Retina (tissue), 1 donor: Measurements from ENCODE around the gene NEGR1.
A peak's percentile ranks its signal among the peaks of the same experiment; 100 is the strongest.

ENCODE experiments used
- DNase-seq: peaks from one replicate; pipeline ENCODE4 v3.0.0-alpha.2; 2016

The NEGR1 gene

DNA sequence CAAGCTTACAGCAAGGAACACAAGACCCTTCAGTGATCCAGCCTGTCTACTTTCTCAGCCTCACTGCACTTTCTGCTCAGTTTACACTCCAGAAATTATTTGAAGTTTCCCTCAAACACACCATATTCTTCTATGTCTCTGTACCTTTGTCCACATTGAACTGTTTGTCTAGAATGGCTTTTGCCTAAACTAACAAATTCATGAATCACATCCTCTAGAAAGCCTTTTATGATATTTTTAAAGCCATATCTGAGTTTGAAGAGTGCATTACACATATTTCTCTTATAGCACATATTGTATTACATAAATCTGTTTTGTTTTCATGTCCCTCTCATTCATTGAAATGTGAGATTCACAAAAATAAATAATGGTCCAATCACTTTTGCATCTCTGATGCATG, 755.5 kb downstream of the NEGR1 start:
- DNase-seq: no peak

DNA sequence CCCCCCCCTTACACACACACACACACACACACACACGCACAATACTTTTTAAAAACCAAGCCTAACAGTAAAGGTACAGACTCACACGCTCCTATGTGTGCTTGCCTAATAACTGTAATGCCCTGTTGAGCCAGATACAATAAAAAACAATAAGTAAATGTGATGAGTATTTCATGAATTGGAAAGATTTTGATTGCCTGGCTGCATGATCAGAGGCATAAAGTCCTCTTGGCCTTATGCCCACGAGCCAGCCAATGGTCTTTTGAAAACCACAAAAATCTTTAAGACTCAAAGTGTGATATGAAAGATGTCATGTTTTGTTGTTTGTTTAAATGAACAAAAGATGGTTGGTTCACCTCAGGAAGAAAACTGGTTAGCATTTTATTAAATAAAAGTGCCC, 759.6 kb downstream of the NEGR1 start:
- DNase-seq: no peak

GRCh38 chr1:71521655-71522264, 760.6 kb downstream of the NEGR1 start:
- peak; percentile 10 for DNase-seq

- DNase-seq: no peak
Measured at GRCh38 chr1:71511505-71511904, 770.8 kb downstream of the NEGR1 start.

DNA sequence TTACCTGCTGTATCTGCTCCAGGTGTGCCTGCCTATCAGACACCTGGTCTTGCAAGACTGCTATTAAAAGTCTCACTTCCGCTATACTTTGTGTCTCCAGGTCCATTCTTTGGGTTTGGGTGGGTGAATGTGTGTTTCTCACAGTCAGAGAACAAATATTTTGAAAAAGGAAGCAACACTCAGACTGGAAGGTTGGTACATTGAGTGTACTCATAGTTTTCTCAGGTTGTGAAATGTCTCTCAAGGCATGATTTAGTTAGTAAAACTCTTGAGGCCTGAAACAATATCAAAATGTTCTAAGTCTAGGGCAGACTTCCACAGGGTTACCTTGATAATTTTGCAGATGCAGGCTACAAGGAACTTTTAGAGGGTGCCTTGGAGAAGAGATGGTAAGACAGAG, 771.6 kb downstream of the NEGR1 start:
- DNase-seq: no peak

GRCh38 chr1:71509051-71509595, 773.2 kb downstream of the NEGR1 start:
- no peak for DNase-seq

DNA sequence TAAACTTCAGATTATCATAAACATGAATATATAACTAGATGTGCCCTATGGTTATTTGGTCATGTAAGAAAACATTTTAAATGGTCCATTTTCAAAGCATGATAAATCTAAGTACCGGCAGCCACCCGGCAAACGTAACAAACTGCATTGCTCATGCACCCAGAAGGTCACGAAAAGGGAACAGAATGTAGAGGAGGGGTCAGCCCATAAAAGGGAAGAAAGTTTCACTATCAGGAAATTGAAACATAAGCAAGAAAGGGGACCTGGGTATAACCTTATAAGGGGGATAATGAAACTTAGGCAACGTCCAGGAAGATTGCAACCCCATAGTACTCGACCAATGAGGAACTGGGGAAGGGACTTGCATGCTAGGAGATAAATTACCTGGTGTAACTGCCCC, 780.3 kb downstream of the NEGR1 start:
- DNase-seq: no peak

GRCh38 chr1:71498542-71498941, 783.8 kb downstream of the NEGR1 start:
- no peak for DNase-seq

GRCh38 chr1:71494163-71494562, 788.2 kb downstream of the NEGR1 start:
- DNase-seq: no peak

DNA sequence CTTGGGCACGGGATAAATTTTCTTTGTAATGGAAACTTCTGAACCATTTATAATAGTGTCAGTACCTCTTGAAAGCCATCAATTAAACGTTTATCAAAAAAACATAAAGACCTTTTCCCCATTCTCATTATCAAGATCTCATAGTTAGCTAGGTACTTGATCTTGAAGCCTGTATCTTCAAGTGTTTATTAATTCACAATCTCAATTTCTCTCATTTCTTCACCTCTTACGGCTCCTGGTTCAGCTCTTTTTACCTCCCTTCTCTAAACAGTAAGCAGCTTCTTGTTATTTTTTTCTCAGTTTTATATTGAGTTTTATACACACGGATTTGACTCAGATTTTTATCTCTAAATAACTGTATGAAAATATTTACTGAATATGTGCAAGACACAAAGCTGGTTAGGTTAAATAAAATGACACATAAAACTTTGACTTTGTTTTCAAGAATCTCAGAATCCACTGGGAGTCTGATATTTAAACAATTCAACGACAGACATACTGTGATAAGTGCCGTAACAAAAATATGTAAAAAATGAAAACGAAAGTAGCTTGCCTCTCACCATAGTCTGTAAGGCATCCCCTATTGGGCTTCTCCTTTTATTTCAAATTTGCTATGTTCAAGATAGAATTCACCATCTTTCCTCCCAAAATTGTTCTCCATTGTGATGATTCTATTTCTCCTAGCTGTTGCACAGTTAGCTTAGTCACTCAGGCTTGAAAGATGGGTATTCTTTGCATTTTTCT, 789.9 kb downstream of the NEGR1 start:
- DNase-seq: no peak

DNA sequence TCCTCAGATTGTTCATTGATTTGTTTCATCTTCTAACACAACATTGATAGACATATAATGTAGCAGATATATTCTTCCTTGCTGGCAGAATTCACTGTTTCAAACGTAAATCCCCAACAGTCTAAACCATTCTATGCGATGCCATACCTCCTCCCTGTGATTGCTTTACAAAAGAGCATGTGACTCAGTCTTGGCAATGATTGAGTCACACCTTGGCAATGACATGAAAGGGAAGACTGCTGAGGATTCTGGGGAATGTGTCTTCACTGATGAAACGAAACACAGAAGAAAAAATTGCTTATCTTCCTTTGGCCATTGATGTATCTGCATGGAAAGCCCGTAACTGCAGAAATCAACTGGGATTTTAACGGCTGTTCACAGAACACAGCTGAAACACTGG, 791.9 kb downstream of the NEGR1 start:
- no peak for DNase-seq

DNA sequence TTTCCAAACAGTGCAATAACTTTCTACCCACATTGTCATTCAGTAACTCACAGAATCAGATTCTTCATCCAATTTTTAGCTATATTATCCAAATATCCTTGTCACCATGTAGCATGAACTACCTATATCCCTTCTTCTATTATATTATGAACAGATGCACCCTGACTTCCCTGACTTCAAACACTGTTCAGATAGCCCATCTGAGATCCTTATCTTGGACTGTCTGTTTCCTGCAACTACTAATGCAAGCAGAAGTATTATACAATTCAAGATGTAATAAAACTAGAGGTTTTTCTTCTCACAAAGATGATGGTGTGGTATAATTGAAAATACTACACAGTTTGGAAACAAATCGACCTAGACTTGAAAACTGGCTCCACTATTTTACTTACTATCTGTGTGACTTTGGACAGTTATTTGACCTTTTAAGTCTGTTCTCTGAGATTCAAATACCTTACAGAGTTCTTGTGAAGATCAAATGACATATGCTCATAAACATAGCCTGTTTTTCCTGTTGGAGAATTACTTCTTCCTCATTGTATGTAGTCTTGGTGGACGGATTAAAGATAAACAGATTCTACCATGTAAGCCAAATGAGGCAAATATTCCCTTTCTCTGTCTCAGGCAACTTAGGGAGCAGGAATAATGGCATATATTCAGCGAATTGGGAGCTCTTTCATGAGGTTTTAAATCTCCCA, 793.6 kb downstream of the NEGR1 start:
- no peak for DNase-seq

DNA sequence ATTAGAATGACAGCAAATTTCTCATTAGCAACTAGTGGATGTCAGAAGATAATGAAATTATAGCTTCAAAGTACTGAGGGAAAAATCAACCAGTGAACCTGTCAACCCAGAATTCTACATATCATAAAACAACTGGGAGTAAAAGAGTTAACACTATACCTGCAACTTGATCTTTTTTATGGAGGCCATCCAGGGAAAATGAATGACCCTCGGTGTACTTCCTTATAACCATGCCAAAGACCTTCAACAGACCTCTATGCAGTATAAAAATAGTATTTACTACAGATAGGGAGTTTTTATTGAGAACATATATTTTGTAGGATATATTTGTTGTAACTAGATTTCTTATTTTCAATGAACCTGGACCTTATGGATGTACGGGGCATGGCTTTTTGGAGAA, 809.0 kb downstream of the NEGR1 start:
- no peak for DNase-seq

DNA sequence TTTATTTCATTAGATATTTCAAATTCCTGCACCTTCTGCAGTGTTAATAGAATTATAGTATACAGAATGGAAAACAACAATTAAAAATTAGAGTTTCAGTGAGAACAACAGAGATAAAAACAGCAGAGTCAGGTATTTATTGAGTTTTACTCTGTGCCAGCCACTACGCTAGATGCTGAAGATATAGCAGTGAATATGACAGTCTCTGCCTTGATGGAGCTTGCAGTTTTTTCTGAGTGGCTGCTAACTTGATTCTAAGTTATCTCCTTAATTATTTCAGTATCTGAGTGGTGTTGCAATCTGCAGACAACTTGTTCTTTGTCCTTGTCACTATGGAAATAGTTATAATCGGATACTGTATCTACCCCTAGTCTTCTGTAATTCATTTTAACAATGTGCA, 817.2 kb downstream of the NEGR1 start:
- no peak for DNase-seq

GRCh38 chr1:71464016-71464415, 818.3 kb downstream of the NEGR1 start:
- no peak for DNase-seq

DNA sequence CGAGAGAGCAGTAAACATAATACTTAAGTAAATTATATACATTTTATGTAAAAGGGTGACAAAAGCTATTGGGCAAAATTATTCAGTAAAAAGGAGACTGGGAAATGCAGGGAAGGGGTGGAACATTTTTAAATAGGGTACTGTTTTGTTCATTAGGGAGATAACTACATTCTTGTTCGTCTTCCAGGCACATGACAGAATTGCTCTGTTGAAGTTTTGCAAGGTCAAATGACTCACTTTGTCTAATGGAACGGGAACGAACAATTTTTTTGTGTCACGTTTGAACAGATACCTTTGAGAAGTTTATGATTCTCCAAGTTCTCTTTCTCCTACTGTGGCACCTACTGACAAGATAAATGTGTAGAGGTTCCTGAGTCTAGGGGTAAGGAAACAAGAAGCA, 819.2 kb downstream of the NEGR1 start:
- no peak for DNase-seq

- no peak for DNase-seq
Measured at GRCh38 chr1:71462247-71462646, 820.1 kb downstream of the NEGR1 start.

GRCh38 chr1:71461416-71461815, 820.9 kb downstream of the NEGR1 start:
- DNase-seq: no peak

DNA sequence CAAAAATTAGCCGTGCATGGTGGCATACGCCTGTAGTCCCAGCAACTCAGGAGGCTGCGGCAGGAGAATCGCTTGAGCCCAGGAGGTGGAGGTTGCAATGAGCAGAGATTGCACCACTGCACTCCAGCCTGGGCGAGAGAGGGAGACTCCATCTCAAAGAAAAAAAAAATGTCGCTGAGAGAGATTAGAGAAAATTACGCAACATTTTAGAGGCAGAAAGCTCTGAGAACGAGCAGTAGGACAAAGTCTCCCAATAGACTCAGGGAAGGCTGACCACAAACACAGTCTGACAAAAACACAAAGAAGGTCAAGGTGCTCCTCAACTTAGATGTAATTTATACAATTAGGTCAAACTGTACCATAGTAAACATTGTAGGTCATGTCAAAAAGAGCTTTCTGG, 833.9 kb downstream of the NEGR1 start:
- DNase-seq: no peak

DNA sequence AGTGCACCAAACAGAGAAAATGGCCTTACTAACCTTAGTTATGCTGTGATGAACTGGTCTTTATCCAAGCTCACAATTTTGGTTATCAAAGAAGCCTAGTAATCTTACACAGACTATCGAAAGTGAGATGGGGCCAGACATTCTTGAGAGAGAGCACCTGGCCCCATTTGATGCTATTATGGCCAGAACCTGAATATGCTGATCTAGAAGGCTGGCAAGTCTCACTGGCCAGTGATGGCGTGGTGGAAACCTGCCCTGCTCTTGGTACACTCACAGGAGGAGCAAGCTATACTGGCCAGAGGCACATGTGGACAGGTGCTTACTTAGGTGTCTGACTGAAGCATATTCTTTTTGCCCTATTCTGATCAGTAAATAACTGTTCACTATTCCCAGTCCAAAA, 843.7 kb downstream of the NEGR1 start:
- DNase-seq: no peak

GRCh38 chr1:71435951-71436350, 846.4 kb downstream of the NEGR1 start:
- DNase-seq: no peak

DNA sequence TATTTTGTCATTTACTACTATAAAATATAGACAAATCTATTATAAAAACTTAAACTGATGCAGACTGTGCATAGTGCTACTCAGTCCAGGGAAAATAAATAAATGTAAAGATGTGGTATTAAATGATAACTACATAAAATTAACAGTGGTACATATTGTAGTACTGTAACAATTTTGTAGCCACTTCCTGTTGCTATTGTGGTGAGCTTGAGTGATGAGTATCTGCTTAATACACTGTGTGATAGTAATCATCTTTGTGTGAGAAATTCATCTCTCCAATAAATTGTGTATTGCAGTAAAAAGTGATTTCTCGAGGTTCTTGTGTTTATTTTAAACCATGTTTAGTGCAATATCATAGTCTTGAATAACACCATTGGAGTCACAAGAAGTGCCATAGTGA, 848.1 kb downstream of the NEGR1 start:
- DNase-seq: no peak

- DNase-seq: no peak
Measured at GRCh38 chr1:71428029-71428428, 854.3 kb downstream of the NEGR1 start.

DNA sequence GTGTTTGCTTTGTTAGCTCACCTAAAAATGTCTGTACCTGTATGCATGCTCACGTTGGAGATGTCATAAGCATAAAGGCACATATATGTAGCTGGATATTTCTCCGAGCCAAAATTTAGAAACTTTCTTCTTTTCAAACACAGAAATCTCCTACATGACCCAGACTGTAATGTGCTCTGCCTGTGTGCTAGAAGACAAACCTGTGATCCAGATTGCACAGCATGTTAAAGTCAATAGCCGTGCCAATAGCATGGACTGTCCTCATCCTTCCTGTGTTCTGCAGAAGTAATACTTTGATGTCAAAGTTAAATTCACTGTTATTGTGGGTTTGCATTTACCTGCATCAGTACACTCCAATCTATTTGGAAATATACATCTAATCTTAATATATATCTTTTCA, 855.3 kb downstream of the NEGR1 start:
- no peak for DNase-seq
